Myometrial cell (primary cell): ENCODE data around the gene ZNF732. TPM values are rescaled to one million over a fixed set of nuclear protein-coding genes. Genes with fewer than 3 reads are reported as not detected.

ENCODE experiments used
- total RNA-seq: library from RNA; depleted of rRNA; stranded (reverse); fragments of >200 nt; gene quantifications from 2 replicates; pipeline ENCODE4 v1.2.3, GENCODE V29; 2015

Gene ZNF732
- total RNA-seq = under 0.01 and 0.53 TPM in 2 replicates

GRCh38 chr4:304969-305680, at the start of gene ZNF732:
Gene ZNF732 (minus strand): TSS chr4:305474. CDS start chr4:305310, 164 bp downstream.

GRCh38 chr4:337143-337931, 32.1 kb upstream of the ZNF732 start, which contains the start of gene ZNF141:
Gene ZNF141 (plus strand): TSS chr4:337814. CDS start chr4:337984, 170 bp downstream.

Other genes with a start within 250 kb of the ZNF732 start
- gene ZNF718, start 181.0 kb downstream of the ZNF732 start, total RNA-seq = 0.86 and 3.4 TPM in 2 replicates
- 4.0 and 4.8 TPM in 2 replicates for gene ZNF141, start 32.3 kb upstream of the ZNF732 start, total RNA-seq
- 5.3 and 6.1 TPM in 2 replicates for gene ZNF721, start 193.7 kb upstream of the ZNF732 start, total RNA-seq
- gene PIGG, start 193.7 kb upstream of the ZNF732 start, total RNA-seq = 34.6 and 40.4 TPM in 2 replicates